Thyroid gland (tissue), 4 donors: ENCODE data around the gene CTSH.

Experiments used
- CTCF ChIP-seq, 6 experiments: fragments of 200-600 bp in 3 of 6; fragments of 450-650 bp in 3 of 6; sonication (generic) in 3 of 6; IDR thresholded peaks; one replicate each; pipeline ENCODE4 v1.5.1; 2016 to 2019; ENCODE audit warnings: antibody characterized with exemption in 6 of 6, mild to moderate bottlenecking in 2 of 6, inconsistent platforms in 1 of 6, moderate library complexity in 1 of 6
- POLR2A ChIP-seq, 2 donors: fragments of 450-650 bp; IDR thresholded peaks; one replicate each; pipeline ENCODE4 v1.6.1; 2017; ENCODE audit warnings: antibody characterized with exemption in 2 of 2, mild to moderate bottlenecking in 2 of 2, moderate library complexity in 1 of 2

DNA sequence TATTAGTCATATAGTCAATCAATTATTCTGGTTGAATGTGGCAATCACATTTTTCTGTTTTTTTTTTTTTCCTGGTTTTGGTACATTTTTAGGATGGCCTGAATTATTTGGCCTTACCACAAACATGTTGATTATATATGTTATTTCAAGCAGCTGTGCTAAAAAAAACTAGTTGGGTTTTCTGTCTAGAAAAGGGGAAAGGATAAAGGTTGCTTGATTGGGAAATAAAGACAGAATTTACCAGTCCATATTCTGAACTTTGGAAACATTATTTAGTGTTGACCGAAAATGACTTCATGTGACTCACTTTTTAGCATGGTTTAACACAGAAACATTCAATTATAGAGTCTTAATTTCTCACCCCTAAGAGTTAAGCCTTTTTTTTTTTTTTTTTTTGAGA is 64.0 kb downstream of the CTSH start:
- TF ChIP-seq CTCF (IDR thresholded peaks at IDR 0.05), result no peak
- TF ChIP-seq POLR2A (IDR thresholded peaks at IDR 0.05), result no peak
